K562 (cell line): ENCODE measurements around the gene NDUFAF5.

Source experiments
- CTCF ChIP-seq, 3 experiments: IDR thresholded peaks in 2 of 3; conservative IDR thresholded peaks in 1 of 3; 2 replicates each; pipeline ENCODE4 v1.5.1; 2011 to 2012; ENCODE audit warnings: low read length in 3 of 3, mild to moderate bottlenecking in 3 of 3, control low read depth in 2 of 3, improper control_type of control experiment in 1 of 3, inconsistent platforms in 1 of 3, low read depth in 1 of 3, mixed read lengths in 1 of 3, moderate library complexity in 1 of 3; ENCODE audit not compliant: insufficient read depth in 2 of 3
- FIP1L1 ChIP-seq: fragments of 200-400 bp; formaldehyde crosslinking; IDR thresholded peaks from 2 replicates; pipeline ENCODE4 v1.6.1; 2018; ENCODE audit warnings: mild to moderate bottlenecking, low read depth, low read length; ENCODE audit not compliant: poor library complexity, severe bottlenecking
- LARP7 ChIP-seq: fragments of 450-650 bp; IDR thresholded peaks from 2 replicates; pipeline ENCODE4 v1.6.1; 2016
- MYC ChIP-seq, 2 experiments: fragments of 250-450 bp in 1 of 2; sonication (Bioruptor Pico) in 1 of 2; IDR thresholded peaks; 2 replicates each; pipeline versions ENCODE4 v1.5.1 to v1.6.1; 2012 to 2021; ENCODE audit warnings: low read depth in 2 of 2, borderline replicate concordance in 1 of 2, improper control_type of control experiment in 1 of 2, low read length in 1 of 2, mild to moderate bottlenecking in 1 of 2, moderate library complexity in 1 of 2
- POLR2A ChIP-seq: fragments of 450-650 bp; conservative IDR thresholded peaks from 2 replicates; pipeline ENCODE4 v1.6.1; 2016
- RBFOX2 ChIP-seq: fragments of 200-400 bp; formaldehyde crosslinking; IDR thresholded peaks from 2 replicates; pipeline ENCODE4 v1.6.1; 2017; ENCODE audit warnings: low read depth, mild to moderate bottlenecking, low read length, moderate library complexity
- ZFP30 ChIP-seq: fragments of 250-450 bp; sonication (Bioruptor Pico); IDR thresholded peaks from 2 replicates; pipeline ENCODE4 v1.8.0; 2022; ENCODE audit warnings: moderate library complexity, mild to moderate bottlenecking, inconsistent platforms, borderline replicate concordance
- ZNF76 ChIP-seq: fragments of 250-450 bp; sonication (Bioruptor Pico); IDR thresholded peaks from 2 replicates; pipeline ENCODE4 v1.4.0; 2020; ENCODE audit warnings: mild to moderate bottlenecking, moderate library complexity, borderline replicate concordance

DNA sequence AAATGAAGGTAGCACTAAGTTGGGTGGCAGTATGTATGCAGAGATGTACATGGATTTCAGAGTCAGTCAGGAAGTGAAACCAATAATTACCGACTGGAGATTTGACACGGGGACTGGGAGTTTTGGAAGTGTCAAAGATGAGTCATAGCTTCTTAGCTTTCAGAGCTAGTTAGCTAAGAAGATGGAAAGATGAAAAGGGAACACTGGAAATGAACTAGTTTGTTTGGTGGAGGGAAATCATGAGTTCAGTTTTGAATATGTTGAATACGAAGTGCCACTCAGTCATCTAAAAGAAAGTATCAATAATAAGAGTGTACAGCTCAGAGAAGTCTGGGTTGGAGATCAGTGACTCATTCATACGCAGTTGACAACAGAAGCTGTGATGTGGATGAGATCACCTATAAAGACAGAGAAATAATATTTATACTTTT, 7.6 kb upstream of the NDUFAF5 start:
- TF ChIP-seq CTCF (IDR thresholded peaks at IDR 0.05 in 2 of 3, conservative IDR thresholded peaks at IDR 0.05 in 1 of 3; ENCODE audit: insufficient read depth in 2 of 3, low read depth in 1 of 3, low read length in 3 of 3) (no peak), ZFP30 (no peak), RBFOX2 (no peak), FIP1L1 (no peak), MYC (IDR thresholded peaks at IDR 0.05; ENCODE audit: low read depth, low read length) (no peak), MYC (CRISPR knock-in tag; IDR thresholded peaks at IDR 0.05; ENCODE audit: borderline replicate concordance, low read depth) (no peak), LARP7 (no peak), POLR2A (no peak), ZNF76 (CRISPR knock-in tag) (no peak)
